ENCODE results near the gene PLEKHA6. TPM values are rescaled to one million over a fixed set of nuclear protein-coding genes. Genes with fewer than 3 reads are reported as not detected.

The PLEKHA6 gene
- total and polyA plus RNA-seq, 2 experiments from 2014 or later: 2.8 to 6.2 TPM

GRCh38 chr1:204339541-204339940 is 20.2 kb downstream of the PLEKHA6 start:
- no peak for TF ChIP-seq CREB1 (CRISPR knock-in tag; IDR thresholded peaks at IDR 0.05; ENCODE audit: low read depth)
- no peak for TF ChIP-seq ZNF331 (CRISPR knock-in tag; IDR thresholded peaks at IDR 0.05; ENCODE audit: low read depth)
- TF ChIP-seq CTCF (conservative IDR thresholded peaks at IDR 0.05; ENCODE audit: low read depth in 2 of 2): no peak
- no peak for TF ChIP-seq NANOG (IDR thresholded peaks at IDR 0.05; ENCODE audit: borderline replicate concordance)
- no peak for TF ChIP-seq EZH2 (IDR thresholded peaks at IDR 0.05; ENCODE audit: low read depth, unreplicated experiment)
- no peak for TF ChIP-seq EZH2phosphoT487 (IDR thresholded peaks at IDR 0.05; ENCODE audit: unreplicated experiment)
- no peak for TF ChIP-seq STAT1 (IDR thresholded peaks at IDR 0.05; ENCODE audit: unreplicated experiment)
- TF ChIP-seq POLR2AphosphoS5 (IDR thresholded peaks at IDR 0.05; ENCODE audit: low read depth): no peak
- TF ChIP-seq JUNB (IDR thresholded peaks at IDR 0.05; ENCODE audit: unreplicated experiment): no peak
- no peak for TF ChIP-seq REST (IDR thresholded peaks at IDR 0.05; ENCODE audit: unreplicated experiment)
- TF ChIP-seq ETS1 (IDR thresholded peaks at IDR 0.05): no peak
- TF ChIP-seq ZNF114 (CRISPR knock-in tag; IDR thresholded peaks at IDR 0.05): no peak
- no peak for TF ChIP-seq ZNF462 (CRISPR knock-in tag; IDR thresholded peaks at IDR 0.05)
- Histone ChIP-seq H3K36me3 (ENCODE audit: insufficient read depth) (no peaks in the 10 kb centered on the region), H3K4me2 (no peak overlapping the region), H3F3A (replicated peaks; ENCODE audit: low read depth) (peaks cover 7% of the 10 kb centered on the region; the same call in 1 of the 2 replicates), H3K27ac (ENCODE audit: low read depth) (no peak overlapping the region), H3K9me2 (ENCODE audit: insufficient read depth) (peaks cover 15% of the 10 kb centered on the region; the same call in 1 of the 2 replicates), H3K79me2 (replicated peaks; ENCODE audit: insufficient read depth) (no peaks in the 10 kb centered on the region), H3K4me3 (no peak overlapping the region), H2AFZ (no peak overlapping the region), H3K27me3 (ENCODE audit: insufficient read depth) (no peaks in the 10 kb centered on the region), H3K4me1 (ENCODE audit: insufficient read depth) (peaks cover 70% of the 10 kb centered on the region), H4K20me1 (replicated peaks; ENCODE audit: insufficient read depth) (no peaks in the 10 kb centered on the region)
- no peaks in the 10 kb centered on the region for H3K9me3 Mint-ChIP-seq
- peaks cover 45% of the 10 kb centered on the region for H3K4me1 Mint-ChIP-seq
- no peaks in the 10 kb centered on the region for H3K36me3 Mint-ChIP-seq (ENCODE audit: low read depth)
- DNase-seq (ENCODE audit: low spot score) (no peak), ATAC-seq (no peak)
- peaks cover 10% of the 10 kb centered on the region for H3K27me3 Mint-ChIP-seq (ENCODE audit: insufficient read depth, low read depth, poor library complexity)
- no peak overlapping the region for H3K27ac Mint-ChIP-seq
- H3K4me3 Mint-ChIP-seq: no peak overlapping the region

Measured in GM23338 (cell line).